Measurements from ENCODE around the gene HACD1.
A peak's percentile ranks its signal among the peaks of the same experiment; 100 is the strongest.
"Not testable (repeated sequence)": the region's sequence is repeated elsewhere in the genome, so short reads cannot be mapped to it uniquely, and the experiment has no call there.

Gene HACD1

GRCh38 chr10:17637869-17638268 is 20.7 kb upstream of the HACD1 start:
- Histone ChIP-seq H3K36me3 (ENCODE audit: control insufficient read depth, low read depth, low read length) (no peaks in the 10 kb centered on the region), H3K27me3 (ENCODE audit: control insufficient read depth, insufficient read depth, low read length) (no peaks in the 10 kb centered on the region), H3K4me3 (ENCODE audit: low read length) (no peak overlapping the region), H3K9ac (ENCODE audit: low read length) (no peak overlapping the region), H3K4me1 (ENCODE audit: control insufficient read depth, low read depth, low read length) (peaks cover 6% of the 10 kb centered on the region), H3K9me3 (ENCODE audit: control insufficient read depth, low read depth, low read length) (no peaks in the 10 kb centered on the region), H3K27ac (ENCODE audit: low read length) (no peak overlapping the region)

GRCh38 chr10:17633353-17633752 is 16.2 kb upstream of the HACD1 start:
- Histone ChIP-seq H3K9me3 (ENCODE audit: control insufficient read depth, low read depth, low read length) (no peaks in the 10 kb centered on the region), H3K27me3 (ENCODE audit: control insufficient read depth, insufficient read depth, low read length) (no peaks in the 10 kb centered on the region), H3K4me1 (ENCODE audit: control insufficient read depth, low read depth, low read length) (no peaks in the 10 kb centered on the region), H3K27ac (ENCODE audit: low read length) (no peak overlapping the region), H3K9ac (ENCODE audit: low read length) (no peak overlapping the region), H3K4me3 (ENCODE audit: low read length) (no peak overlapping the region), H3K36me3 (ENCODE audit: control insufficient read depth, low read depth, low read length) (no peaks in the 10 kb centered on the region)

GRCh38 chr10:17632590-17632989 is 15.4 kb upstream of the HACD1 start:
- not testable (repeated sequence) for H3K9me3 ChIP-seq (ENCODE audit: control insufficient read depth, low read depth, low read length); H3K27me3 ChIP-seq (ENCODE audit: control insufficient read depth, insufficient read depth, low read length); H3K4me3 ChIP-seq (ENCODE audit: low read length); H3K9ac ChIP-seq (ENCODE audit: low read length); H3K36me3 ChIP-seq (ENCODE audit: control insufficient read depth, low read depth, low read length); H3K4me1 ChIP-seq (ENCODE audit: control insufficient read depth, low read depth, low read length); H3K27ac ChIP-seq (ENCODE audit: low read length)

GRCh38 chr10:17626656-17627055 is 9.5 kb upstream of the HACD1 start:
- H3K4me3 ChIP-seq (ENCODE audit: low read length), result no peak overlapping the region
- H3K27ac ChIP-seq (ENCODE audit: low read length), result no peak overlapping the region
- no peaks in the 10 kb centered on the region for H3K27me3 ChIP-seq (ENCODE audit: control insufficient read depth, insufficient read depth, low read length)
- H3K9ac ChIP-seq (ENCODE audit: low read length), result no peak overlapping the region
- no peaks in the 10 kb centered on the region for H3K36me3 ChIP-seq (ENCODE audit: control insufficient read depth, low read depth, low read length)
- H3K4me1 ChIP-seq (ENCODE audit: control insufficient read depth, low read depth, low read length), result no peaks in the 10 kb centered on the region
- no peaks in the 10 kb centered on the region for H3K9me3 ChIP-seq (ENCODE audit: control insufficient read depth, low read depth, low read length)

GRCh38 chr10:17624996-17625395 is 7.8 kb upstream of the HACD1 start:
- Histone ChIP-seq H3K36me3 (ENCODE audit: control insufficient read depth, low read depth, low read length) (no peaks in the 10 kb centered on the region), H3K9me3 (ENCODE audit: control insufficient read depth, low read depth, low read length) (no peaks in the 10 kb centered on the region), H3K4me3 (ENCODE audit: low read length) (no peak overlapping the region), H3K4me1 (ENCODE audit: control insufficient read depth, low read depth, low read length) (no peaks in the 10 kb centered on the region), H3K27ac (ENCODE audit: low read length) (no peak overlapping the region), H3K27me3 (ENCODE audit: control insufficient read depth, insufficient read depth, low read length) (no peaks in the 10 kb centered on the region), H3K9ac (ENCODE audit: low read length) (no peak overlapping the region)

GRCh38 chr10:17622061-17622460 is 4.9 kb upstream of the HACD1 start:
- Histone ChIP-seq H3K9me3 (ENCODE audit: control insufficient read depth, low read depth, low read length) (no peaks in the 10 kb centered on the region), H3K4me1 (ENCODE audit: control insufficient read depth, low read depth, low read length) (no peaks in the 10 kb centered on the region), H3K27ac (ENCODE audit: low read length) (no peak overlapping the region), H3K4me3 (ENCODE audit: low read length) (no peak overlapping the region), H3K9ac (ENCODE audit: low read length) (no peak overlapping the region), H3K36me3 (ENCODE audit: control insufficient read depth, low read depth, low read length) (no peaks in the 10 kb centered on the region), H3K27me3 (ENCODE audit: control insufficient read depth, insufficient read depth, low read length) (peaks cover 8% of the 10 kb centered on the region)

- Histone ChIP-seq H3K4me1 (ENCODE audit: control insufficient read depth, low read depth, low read length) (no peaks in the 10 kb centered on the region), H3K27ac (ENCODE audit: low read length) (no peak overlapping the region), H3K36me3 (ENCODE audit: control insufficient read depth, low read depth, low read length) (peaks cover 3% of the 10 kb centered on the region), H3K9me3 (ENCODE audit: control insufficient read depth, low read depth, low read length) (no peaks in the 10 kb centered on the region), H3K4me3 (ENCODE audit: low read length) (peak overlapping the region; percentile 91), H3K9ac (ENCODE audit: low read length) (peak overlapping the region; percentile 86), H3K27me3 (ENCODE audit: control insufficient read depth, insufficient read depth, low read length) (peaks cover 8% of the 10 kb centered on the region)
These were observed 657 bp downstream of the HACD1 start for GRCh38 chr10:17616403-17617030.

GRCh38 chr10:17609523-17610079 is 7.6 kb downstream of the HACD1 start:
- H3K4me1 ChIP-seq (ENCODE audit: control insufficient read depth, low read depth, low read length), result no peaks in the 10 kb centered on the region
- no peak overlapping the region for H3K27ac ChIP-seq (ENCODE audit: low read length)
- H3K27me3 ChIP-seq (ENCODE audit: control insufficient read depth, insufficient read depth, low read length), result no peaks in the 10 kb centered on the region
- no peak overlapping the region for H3K4me3 ChIP-seq (ENCODE audit: low read length)
- H3K36me3 ChIP-seq (ENCODE audit: control insufficient read depth, low read depth, low read length), result peaks cover 3% of the 10 kb centered on the region
- H3K9ac ChIP-seq (ENCODE audit: low read length), result no peak overlapping the region
- no peaks in the 10 kb centered on the region for H3K9me3 ChIP-seq (ENCODE audit: control insufficient read depth, low read depth, low read length)

- Histone ChIP-seq H3K4me3 (ENCODE audit: low read length) (no peak overlapping the region), H3K27me3 (ENCODE audit: control insufficient read depth, insufficient read depth, low read length) (no peaks in the 10 kb centered on the region), H3K9ac (ENCODE audit: low read length) (no peak overlapping the region), H3K9me3 (ENCODE audit: control insufficient read depth, low read depth, low read length) (no peaks in the 10 kb centered on the region), H3K4me1 (ENCODE audit: control insufficient read depth, low read depth, low read length) (no peaks in the 10 kb centered on the region), H3K36me3 (ENCODE audit: control insufficient read depth, low read depth, low read length) (peaks cover 3% of the 10 kb centered on the region), H3K27ac (ENCODE audit: low read length) (no peak overlapping the region)
These were observed 9.4 kb downstream of the HACD1 start for GRCh38 chr10:17607603-17608332.

GRCh38 chr10:17607060-17607459 is 10.1 kb downstream of the HACD1 start:
- Histone ChIP-seq H3K9ac (ENCODE audit: low read length) (no peak overlapping the region), H3K4me3 (ENCODE audit: low read length) (no peak overlapping the region), H3K9me3 (ENCODE audit: control insufficient read depth, low read depth, low read length) (no peaks in the 10 kb centered on the region), H3K27me3 (ENCODE audit: control insufficient read depth, insufficient read depth, low read length) (no peaks in the 10 kb centered on the region), H3K4me1 (ENCODE audit: control insufficient read depth, low read depth, low read length) (no peaks in the 10 kb centered on the region), H3K36me3 (ENCODE audit: control insufficient read depth, low read depth, low read length) (no peaks in the 10 kb centered on the region), H3K27ac (ENCODE audit: low read length) (no peak overlapping the region)

GRCh38 chr10:17606547-17607040 is 10.6 kb downstream of the HACD1 start:
- H3K9ac ChIP-seq (ENCODE audit: low read length), result no peak overlapping the region

GRCh38 chr10:17605936-17606335 is 11.2 kb downstream of the HACD1 start:
- Histone ChIP-seq H3K4me1 (ENCODE audit: control insufficient read depth, low read depth, low read length) (no peaks in the 10 kb centered on the region), H3K27ac (ENCODE audit: low read length) (no peak overlapping the region), H3K9me3 (ENCODE audit: control insufficient read depth, low read depth, low read length) (no peaks in the 10 kb centered on the region), H3K9ac (ENCODE audit: low read length) (no peak overlapping the region), H3K27me3 (ENCODE audit: control insufficient read depth, insufficient read depth, low read length) (no peaks in the 10 kb centered on the region), H3K36me3 (ENCODE audit: control insufficient read depth, low read depth, low read length) (no peaks in the 10 kb centered on the region), H3K4me3 (ENCODE audit: low read length) (no peak overlapping the region)

More at GRCh38 chr10:17606547-17607040, 10.6 kb downstream of the HACD1 start:
- H3K36me3 ChIP-seq (ENCODE audit: control insufficient read depth, low read depth, low read length), result no peaks in the 10 kb centered on the region
- no peak overlapping the region for H3K27ac ChIP-seq (ENCODE audit: low read length)
- no peak overlapping the region for H3K4me3 ChIP-seq (ENCODE audit: low read length)
- H3K9me3 ChIP-seq (ENCODE audit: control insufficient read depth, low read depth, low read length), result no peaks in the 10 kb centered on the region
- H3K4me1 ChIP-seq (ENCODE audit: control insufficient read depth, low read depth, low read length), result no peaks in the 10 kb centered on the region
- H3K27me3 ChIP-seq (ENCODE audit: control insufficient read depth, insufficient read depth, low read length), result no peaks in the 10 kb centered on the region

Measured in iPS-18a (cell line).